NCI-H187 treated with DMSO at 0.1 percent for 48 hours (cell line): ENCODE data around the gene STARD5.

Experiments
- DNase-seq: peaks from one replicate; lab custom pipeline; 2025; lab: John Stamatoyannopoulos, UW

STARD5 gene

DNA sequence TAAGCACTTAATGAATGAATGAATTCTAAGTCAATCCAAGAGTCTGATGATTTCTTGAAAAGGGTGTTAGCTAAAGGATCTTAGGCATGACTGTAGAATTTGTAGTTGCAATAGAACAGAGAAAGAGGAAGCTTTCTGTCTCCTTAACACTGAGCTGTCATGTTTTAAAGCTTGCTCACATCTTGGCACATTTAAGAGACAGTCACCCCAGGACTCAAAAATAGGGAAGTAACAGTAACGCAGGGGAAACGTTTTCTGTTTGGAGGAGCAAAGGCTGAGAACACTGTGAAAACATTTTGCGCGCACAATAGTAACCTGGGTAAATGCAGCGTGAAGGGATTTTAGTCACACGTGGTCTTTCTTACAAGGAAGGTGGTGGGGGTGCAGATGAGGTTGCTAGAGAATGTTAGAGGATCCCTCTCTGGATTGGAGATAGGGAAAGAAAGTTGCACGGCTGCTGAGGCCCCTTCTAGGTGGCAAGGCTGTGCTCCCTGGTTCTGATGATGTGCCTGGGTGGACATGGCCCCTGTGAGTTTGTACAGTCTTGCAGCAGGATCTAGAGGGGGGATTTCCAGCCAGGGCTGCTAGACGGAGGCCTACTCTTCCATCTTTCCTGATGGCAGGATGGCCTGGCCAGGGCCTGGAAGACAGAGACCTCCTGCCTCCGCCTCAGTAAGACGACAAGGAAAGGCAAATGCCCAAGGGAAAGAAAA, 12.0 kb downstream of the STARD5 start:
- DNase-seq, result no peak

DNA sequence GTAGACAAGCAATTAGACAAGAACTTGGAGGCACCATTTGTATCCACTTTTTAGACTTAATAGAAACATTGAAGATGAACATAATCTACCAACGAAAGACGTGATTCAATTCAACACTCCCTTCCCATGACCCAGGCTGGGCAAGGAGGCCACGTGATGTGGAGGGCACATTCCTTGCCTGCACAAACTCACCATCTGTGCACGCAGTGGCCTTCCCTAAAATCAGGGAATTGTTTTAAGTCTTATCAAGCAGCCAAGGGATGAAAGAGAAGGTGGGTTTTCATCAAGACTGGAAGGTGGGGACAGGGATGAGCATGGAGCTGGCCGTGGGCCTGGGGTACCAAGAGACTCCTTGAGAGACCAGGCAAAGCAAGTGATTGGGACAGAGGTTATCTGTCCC, 13.5 kb downstream of the STARD5 start:
- DNase-seq, result no peak

DNA sequence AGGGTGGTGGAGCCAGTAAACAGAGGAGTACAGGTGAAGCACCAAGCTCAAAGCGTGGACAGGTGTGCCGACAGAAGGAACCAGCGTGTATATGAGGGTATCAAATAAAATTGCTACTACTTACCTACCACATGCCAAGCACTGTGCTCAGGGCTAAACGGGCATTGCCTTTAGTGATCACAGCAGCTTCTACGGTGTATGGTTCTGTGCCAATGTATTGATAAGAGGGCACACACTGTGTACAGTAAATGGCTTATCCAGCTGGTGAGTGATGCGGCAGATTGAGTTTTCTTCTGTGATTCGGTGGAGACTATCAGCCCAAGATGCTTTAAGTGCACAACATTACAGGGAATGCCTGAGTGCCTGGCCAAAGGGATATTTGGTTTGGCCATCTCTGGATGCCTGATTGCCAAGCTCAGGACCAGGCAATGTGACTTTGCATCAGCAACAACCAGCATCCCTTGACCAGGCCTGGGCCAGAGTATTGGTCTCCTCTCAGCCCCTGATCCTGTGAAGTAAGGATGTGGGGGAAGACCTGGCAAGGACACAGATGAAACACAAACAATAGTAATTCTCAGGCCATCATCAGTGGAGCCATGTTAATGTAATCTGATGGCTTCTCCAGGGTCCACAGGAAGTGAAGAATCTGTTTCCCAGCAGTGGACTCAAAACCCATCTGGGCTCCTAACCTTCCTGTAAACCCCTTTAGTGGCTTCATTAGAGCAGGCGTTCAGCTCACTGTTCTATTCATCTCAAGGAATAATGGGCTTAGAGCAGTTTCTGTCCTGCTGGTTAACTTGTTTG, 14.1 kb downstream of the STARD5 start:
- DNase-seq, result no peak

DNA sequence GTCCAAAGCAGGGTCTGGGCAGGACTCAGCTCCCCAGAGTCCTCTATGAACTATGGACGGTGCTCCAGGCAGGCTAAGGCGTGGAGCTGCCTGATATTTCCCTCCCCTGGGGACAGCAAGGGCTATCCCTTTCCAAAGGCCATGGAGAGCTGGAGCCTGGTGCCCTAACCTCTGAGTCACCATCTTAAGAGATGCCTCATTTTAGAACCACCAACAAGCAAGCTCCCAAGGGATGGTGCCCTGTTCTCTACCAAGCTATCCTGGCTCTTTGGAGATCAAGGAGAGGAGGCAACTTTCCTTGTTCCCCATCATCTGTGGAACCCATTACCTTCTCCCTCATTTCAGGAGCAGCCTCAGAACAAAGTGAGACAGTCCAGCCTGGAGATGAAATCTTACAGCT, 15.7 kb downstream of the STARD5 start:
- DNase-seq, result no peak

DNA sequence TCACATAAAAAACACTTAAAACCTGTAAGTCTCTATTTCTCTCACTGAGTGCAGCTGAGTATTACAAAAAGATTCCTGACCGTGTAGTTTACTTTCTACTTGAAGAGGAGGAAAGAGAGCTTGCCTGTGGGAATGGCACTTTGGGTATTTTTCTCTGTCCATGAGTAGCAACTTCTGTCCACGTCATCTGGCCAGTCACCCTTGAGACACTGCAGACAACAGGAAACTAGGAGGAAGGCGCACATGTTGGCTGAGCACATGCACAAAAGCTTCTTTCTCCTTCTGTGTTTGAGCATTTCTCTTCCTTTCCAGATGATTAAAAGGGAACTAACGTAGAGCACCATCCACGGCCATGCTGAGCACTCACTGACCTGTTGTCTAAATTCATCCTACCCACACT, 19.7 kb downstream of the STARD5 start:
- DNase-seq, result no peak

DNA sequence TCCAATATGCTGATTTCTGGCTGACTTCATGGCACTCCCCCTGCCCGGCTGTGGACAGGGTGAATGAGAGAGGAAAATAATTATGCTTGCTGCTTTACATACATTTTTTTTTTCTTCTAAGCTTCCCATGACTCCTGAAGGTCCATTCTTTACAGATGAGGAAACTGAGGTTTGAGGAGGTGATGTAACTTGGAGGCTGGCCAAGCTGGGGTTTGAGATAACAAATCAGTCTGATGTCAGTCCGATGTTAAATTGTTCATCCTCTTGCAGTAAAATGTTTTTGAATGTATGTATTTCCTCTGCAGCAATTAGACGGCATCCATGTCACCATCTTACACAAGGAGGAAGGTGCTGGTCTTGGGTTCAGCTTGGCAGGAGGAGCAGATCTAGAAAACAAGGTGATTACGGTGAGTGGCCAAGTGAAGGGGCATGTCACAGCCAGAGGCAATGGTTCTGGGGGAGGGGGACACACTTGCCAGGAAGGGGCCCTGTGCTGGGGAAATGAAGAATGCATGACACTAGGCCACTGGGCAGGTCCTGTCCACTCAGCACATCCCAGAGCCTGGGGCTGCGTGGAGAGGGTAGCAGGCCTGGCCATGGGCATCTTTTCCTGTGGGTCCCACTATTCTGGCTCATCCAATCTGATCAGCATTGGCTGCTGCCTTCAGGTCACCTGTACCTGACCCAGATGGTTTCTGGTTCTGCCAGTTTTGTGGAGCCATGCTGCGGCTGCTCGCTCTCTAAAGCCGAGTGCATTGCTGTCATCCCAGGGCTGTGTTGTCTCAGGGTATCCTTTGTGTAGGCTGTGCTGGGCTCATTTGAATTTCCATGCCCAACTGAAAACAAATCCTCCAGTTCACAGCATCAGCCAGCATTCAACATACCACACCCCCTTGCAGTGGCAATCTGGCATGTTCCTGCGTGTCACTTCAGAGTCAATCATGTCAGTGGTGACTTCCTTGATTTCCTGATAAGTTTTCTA, 20.4 kb downstream of the STARD5 start:
- DNase-seq, result no peak

DNA sequence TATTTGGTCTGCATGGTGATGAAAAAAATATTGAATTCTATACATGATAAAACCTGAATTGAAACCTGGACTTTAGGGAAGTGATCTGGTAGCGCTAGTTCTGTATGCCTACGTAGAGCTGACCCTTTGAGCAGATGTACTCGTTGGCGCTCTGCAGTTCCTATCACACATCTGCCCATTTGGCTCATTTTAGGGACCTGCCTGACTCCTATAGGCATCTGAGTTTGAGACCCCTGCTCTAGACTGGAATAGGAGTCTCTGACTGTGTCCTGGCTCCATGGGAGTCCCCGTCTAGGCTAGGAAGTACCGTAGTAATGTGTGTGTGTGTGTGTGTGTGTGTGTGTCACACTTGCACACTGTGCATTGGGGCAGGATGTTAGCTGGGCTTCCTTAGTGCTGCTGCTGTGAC, 21.2 kb downstream of the STARD5 start:
- no peak for DNase-seq

DNA sequence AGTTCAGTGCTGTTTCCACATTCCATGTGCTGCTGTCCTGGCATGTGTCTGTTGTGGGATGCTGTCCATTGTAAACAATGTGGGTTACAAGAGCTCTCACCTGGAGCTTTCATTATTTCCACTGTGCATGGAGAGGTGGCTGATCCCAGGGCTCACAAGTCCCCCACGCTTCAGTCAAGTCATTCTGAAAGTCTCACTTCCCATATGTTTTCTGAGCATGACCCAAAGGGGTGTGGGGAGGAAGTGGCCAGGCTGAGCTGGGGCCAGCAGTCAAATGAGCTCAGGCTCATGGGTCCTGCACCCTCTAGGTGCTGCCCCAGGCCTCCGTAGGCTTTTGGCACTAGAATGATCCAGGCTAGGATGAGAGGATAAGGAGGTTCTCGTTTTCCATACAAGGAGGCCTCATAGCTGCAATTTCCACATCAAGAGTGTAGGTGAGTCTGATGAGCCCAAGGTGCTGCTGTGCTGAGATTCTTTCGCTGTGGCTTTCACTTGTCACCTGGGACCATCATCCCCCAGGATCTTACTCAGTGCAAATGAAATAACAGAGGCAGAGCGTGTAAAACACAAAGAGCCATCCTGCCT, 22.0 kb downstream of the STARD5 start:
- no peak for DNase-seq

DNA sequence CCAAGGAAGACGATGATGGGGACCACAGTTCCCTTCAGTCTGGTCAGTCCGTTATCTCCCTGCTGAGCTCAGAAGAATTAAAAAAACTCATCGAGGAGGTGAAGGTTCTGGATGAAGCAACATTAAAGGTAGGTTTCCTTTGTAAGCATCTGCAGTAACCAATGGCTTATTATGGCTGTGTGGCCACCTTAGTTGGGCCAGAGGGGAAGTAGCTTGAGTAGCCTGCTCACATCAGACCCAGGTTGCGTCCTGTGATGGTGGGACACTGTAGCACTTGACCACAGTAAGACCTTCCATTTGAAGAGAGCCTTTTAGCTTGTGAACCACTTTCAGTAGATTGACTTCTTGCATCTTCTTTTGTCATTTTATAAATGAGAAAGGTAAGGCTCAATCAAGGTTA, 22.6 kb downstream of the STARD5 start:
- DNase-seq, result no peak

DNA sequence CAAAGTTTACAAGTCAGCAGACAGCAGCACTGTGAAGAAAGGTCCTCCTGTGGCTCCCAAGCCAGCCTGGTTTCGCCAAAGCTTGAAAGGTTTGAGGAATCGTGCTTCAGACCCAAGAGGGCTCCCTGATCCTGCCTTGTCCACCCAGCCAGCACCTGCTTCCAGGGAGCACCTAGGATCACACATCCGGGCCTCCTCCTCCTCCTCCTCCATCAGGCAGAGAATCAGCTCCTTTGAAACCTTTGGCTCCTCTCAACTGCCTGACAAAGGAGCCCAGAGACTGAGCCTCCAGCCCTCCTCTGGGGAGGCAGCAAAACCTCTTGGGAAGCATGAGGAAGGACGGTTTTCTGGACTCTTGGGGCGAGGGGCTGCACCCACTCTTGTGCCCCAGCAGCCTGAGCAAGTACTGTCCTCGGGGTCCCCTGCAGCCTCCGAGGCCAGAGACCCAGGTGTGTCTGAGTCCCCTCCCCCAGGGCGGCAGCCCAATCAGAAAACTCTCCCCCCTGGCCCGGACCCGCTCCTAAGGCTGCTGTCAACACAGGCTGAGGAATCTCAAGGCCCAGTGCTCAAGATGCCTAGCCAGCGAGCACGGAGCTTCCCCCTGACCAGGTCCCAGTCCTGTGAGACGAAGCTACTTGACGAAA, 24.2 kb downstream of the STARD5 start:
- DNase-seq, result no peak

DNA sequence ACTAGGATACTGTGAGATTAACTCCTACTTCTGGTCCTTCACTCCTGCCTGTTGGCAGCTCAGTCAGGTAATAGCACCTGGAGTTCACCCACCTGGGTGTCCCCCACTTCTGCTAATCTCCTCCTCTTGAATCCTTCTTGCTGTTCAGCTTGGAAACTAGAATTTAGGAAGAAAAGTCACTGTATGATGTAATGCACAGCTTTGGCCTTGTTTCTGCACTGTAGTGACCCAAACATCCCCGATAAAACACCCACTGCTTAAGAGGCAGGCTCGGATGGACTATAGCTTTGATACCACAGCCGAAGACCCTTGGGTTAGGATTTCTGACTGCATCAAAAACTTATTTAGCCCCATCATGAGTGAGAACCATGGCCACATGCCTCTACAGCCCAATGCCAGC, 24.8 kb downstream of the STARD5 start:
- no peak for DNase-seq

DNA sequence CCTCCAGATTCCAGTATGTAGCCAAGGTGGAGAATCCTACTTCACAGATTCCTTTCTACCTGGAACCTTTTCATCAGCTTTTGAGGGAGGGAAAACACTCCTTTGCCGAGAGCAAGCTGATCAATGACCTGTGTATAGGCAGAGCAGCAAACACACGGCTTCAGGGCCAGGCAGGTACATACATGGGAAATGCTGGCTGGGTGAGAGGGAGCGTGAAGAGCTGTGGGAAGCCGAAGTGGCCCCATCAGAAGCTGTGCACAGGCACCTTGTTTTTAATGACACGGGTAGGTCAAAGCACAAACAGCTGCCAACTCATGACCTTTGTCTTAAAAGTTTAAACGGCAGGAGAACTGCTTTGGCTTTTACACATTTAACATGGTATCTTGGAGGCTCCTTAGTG, 25.3 kb downstream of the STARD5 start:
- no peak for DNase-seq

DNA sequence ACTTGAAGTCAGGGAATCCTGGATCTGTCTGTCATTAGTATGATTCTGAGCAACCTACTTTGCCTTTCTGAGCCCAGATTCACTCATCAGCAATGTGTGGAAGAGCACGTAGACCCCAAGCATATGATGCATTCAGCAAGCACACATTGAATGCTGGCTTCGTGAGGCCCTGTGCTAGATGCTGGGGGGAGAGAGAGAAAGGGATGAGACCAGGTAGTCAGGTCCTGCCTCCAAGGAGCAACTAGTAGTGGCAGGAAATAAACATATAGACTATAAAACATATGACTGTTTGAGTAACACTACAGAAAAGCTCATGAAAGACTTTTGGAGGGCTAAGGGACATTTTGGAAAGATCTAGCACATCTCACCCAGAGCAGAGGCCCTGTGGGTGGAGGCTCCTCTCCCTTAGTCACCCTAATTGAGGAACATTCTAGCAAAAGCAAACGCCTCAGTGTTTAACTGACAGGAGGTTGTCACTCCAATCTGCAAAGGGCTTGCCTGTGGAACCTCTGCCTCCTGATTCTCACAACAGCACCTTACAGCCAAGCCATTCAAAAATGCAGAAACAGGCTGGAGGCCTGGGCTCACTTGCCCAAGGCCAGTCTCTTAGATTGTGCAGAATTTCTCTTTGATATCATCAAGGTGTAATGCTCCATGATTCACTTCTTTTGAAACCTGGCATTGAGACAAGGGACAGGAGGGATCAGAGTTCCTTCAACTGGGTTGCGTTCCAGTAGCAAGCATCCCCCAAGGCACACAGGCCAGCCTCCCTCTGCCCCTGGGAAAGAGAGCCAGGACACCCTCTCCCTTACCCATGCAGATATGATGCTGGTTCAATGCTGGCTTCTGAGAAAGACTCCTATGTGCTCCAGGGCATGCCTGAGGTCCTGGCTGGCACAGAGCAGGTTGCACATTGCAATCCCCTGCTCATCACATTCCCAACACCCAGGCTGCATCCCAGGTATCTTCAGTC, 26.1 kb downstream of the STARD5 start:
- no peak for DNase-seq

DNA sequence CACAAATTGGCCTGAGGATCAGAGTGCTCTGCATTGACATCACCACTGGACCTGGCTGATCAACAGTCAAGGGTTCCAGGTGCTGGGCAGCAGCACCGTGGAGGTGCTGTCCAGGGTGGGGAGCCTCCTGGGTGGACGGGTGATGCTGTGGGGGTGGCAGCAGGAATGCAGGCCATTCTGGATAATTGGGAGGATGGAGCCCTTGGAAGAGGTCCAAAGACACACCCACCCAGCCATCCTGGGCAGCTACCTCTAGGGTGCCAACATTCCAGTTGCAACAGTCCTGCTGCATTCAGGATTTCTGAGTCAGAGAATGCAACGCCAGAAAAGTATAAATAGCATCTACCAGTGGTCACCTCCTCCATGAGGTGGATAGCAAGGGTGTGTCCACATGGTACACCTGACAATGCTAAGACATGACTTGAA, 26.8 kb downstream of the STARD5 start:
- DNase-seq, result no peak

DNA sequence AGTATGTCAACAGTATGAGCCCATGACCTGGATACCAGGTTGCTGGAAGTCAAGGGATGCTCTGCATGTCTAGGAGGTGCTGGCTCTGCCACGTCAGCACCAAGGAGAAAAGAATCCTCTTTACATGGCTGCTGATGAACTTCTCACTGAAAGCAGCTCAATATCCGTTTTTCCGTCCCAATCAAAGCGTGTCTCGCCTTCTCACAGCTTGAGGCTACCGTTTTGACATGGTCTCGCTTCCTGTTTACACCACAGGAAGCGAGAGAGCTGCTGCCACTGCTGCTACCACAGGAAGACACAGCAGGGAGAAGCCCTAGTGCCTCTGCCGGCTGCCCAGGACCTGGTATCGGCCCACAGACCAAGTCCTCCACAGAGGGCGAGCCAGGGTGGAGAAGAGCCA, 27.3 kb downstream of the STARD5 start:
- DNase-seq, result no peak

DNA sequence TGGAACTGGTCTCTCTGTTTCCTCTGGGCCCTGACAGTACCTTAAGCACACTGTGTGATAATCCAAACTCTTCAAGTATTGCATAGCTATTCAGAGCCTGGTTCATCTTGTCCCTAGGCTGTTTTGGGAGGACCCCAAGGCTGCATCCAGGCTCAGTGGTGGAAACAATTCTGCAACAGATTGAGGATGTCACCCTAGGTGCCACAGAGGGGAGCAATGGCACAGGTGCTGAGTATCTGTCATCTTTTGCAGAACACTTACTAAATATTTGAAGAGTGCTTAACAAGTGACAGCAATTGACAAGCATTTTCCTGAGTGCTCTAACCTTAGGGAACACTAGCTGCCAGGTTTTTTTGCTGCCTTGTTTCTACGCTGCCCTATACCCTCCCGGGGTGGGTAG, 27.8 kb downstream of the STARD5 start:
- no peak for DNase-seq

DNA sequence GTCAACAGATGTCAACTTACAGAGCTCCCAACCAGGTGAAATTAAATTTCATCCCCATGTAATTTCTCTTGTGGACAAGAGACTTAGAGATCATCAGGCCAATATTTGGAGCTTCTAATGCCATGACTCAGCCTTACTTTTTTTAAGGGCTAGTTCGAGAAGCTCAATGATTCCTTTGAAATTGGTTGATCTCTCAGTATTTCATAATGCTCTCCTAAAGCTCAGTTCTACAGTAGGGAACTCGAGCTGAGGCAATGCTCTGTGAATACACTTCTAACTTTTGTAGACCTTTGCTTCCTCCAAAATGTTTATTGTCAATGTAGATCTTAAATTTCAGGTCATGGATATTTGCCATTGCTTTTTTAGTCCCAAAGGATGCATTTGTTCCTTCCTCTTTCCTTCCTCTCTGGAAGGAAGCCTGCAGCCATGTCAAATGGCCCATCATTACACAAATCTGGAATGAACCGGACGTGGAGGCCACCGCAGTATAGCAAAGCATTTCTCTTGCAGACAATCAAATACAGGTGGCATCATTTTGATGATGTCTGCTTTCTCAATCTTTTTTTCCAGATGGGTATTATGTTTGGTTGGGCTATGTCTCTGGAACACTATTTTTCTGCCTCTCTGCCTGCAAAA, 28.3 kb downstream of the STARD5 start:
- no peak for DNase-seq

DNA sequence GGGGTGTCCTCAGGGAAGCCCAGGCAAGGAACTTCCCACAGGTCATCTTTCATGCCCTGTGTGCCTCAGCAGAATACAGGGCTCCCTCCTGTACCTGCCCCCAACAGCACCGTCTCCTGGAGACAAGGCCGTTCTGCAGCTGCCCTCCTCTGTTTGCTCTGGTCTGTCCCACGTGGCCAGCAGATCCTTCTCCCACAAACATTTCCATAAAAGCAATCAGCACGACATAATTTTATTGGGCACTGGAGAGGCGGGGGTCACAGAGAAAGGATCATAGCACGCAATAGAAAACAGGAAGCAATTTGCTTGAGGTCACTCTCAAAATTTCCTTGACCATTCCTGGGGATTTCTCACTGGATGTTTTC, 29.4 kb downstream of the STARD5 start:
- no peak for DNase-seq

DNA sequence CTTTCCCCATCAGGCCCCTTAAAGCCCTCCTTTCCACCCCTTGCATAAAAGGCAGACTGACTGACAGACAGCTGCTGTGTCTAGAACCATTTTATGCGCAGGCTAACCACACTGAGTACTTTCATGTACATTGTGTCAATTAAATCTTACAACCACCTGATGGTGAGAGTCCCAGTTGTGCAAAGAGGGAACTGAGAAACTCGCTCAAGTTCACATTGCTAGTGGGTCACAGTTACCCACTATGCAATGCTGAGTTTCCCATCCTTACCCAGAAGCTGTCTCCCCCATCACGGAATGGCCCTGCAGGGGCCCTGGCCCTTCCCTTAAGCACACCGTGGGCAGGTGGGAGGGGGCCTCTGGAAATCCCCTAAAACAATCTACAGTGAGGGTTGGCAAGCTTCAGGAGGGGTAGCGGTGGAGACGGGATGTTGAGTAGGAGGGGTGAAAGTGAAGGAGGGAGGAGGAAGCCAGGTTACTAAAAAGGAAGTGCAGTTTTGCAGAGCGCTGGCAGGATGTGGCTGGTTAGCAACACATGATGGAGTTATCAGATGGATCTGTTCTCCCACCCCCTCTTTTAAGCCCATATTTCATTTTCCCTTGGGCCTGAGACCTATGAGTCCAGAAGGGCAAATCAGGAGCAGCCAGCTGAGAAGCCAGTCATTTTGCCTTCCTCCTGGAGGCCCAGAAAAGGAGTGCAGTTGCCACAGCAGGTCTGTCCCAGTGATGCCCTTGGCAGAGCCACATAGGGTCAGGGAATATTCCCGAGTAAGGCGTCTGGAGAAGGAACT, 30.0 kb downstream of the STARD5 start:
- no peak for DNase-seq
